ENCODE results near the gene ILF3. TPM values are rescaled to one million over a fixed set of nuclear protein-coding genes. Genes with fewer than 3 reads are reported as not detected.

Gene ILF3
- total and polyA plus RNA-seq, 12 donors: 75.0 to 254 (median 184) TPM

GRCh38 chr19:10677751-10678150 is 23.6 kb downstream of the ILF3 start:
- TF ChIP-seq POLR2A (IDR thresholded peaks at IDR 0.05): no peak
- intact Hi-C loops (cut with DNase I): no loop called here
- 82 to 96% (median 86%) methylated on average over 13 of the region's 13 CpGs for WGBS, 4 donors
- peaks cover 0 to 2% of the 10 kb centered on the region in 2 donors for H3K4me1 ChIP-seq (replicated peaks in 1 of 2)
- H3K9me3 ChIP-seq (replicated peaks in 1 of 3): no peaks in the 10 kb centered on the region
- H3K4me3 ChIP-seq: no peak overlapping the region
- H3K36me3 ChIP-seq (replicated peaks in 1 of 2): peaks cover 0 to 82% of the 10 kb centered on the region in 2 donors
- no peaks in the 10 kb centered on the region for H3K27me3 ChIP-seq
- no peak for DNase-seq
- no peak overlapping the region for H3K27ac ChIP-seq

- no peaks in the 10 kb centered on the region for H3K27me3 ChIP-seq
- WGBS, 4 donors: 78 to 91% (median 85%) methylated on average over 8 to 12 of the region's 12 CpGs
- H3K36me3 ChIP-seq (replicated peaks in 1 of 2): peaks cover 0 to 84% of the 10 kb centered on the region in 2 donors
- TF ChIP-seq POLR2A (IDR thresholded peaks at IDR 0.05) (no peak), CTCF (IDR thresholded peaks at IDR 0.05) (no peak)
- H3K9me3 ChIP-seq (replicated peaks in 1 of 3): no peaks in the 10 kb centered on the region
- H3K4me3 ChIP-seq: no peak overlapping the region
- intact Hi-C loops (cut with DNase I): no loop called here
- DNase-seq: no peak
- H3K27ac ChIP-seq: no peak overlapping the region
- H3K4me1 ChIP-seq (replicated peaks in 1 of 2): no peaks in the 10 kb centered on the region
Measured at GRCh38 chr19:10678813-10679212, 24.7 kb downstream of the ILF3 start.

GRCh38 chr19:10679743-10680142 is 25.6 kb downstream of the ILF3 start:
- Histone ChIP-seq H3K27me3 (no peaks in the 10 kb centered on the region), H3K4me1 (replicated peaks in 1 of 2) (no peaks in the 10 kb centered on the region), H3K4me3 (no peak overlapping the region), H3K9me3 (replicated peaks in 1 of 3) (no peaks in the 10 kb centered on the region), H3K36me3 (replicated peaks in 1 of 2) (peaks cover 0 to 91% of the 10 kb centered on the region in 2 donors), H3K27ac (no peak overlapping the region)
- intact Hi-C loops (cut with DNase I): no loop called here
- WGBS, 4 donors: 86 to 92% (median 89%) methylated on average over 7 to 18 of the region's 18 CpGs
- TF ChIP-seq CTCF (IDR thresholded peaks at IDR 0.05): no peak
- no peak for TF ChIP-seq POLR2A (IDR thresholded peaks at IDR 0.05)
- DNase-seq: no peak

GRCh38 chr19:10680545-10681135 is 26.5 kb downstream of the ILF3 start:
- WGBS, 4 donors: 85 to 91% (median 89%) methylated on average over 10 to 15 of the region's 15 CpGs
- Histone ChIP-seq H3K36me3 (replicated peaks in 1 of 2) (peaks cover 0 to 90% of the 10 kb centered on the region in 2 donors), H3K4me3 (no peak overlapping the region), H3K4me1 (replicated peaks in 1 of 2) (no peaks in the 10 kb centered on the region), H3K27ac (no peak overlapping the region), H3K9me3 (replicated peaks in 1 of 3) (no peaks in the 10 kb centered on the region), H3K27me3 (no peaks in the 10 kb centered on the region)
- intact Hi-C loops (cut with DNase I): no loop called here
- DNase-seq: no peak
- TF ChIP-seq POLR2A (IDR thresholded peaks at IDR 0.05) (no peak), CTCF (IDR thresholded peaks at IDR 0.05) (no peak)

GRCh38 chr19:10681658-10682057 is 27.5 kb downstream of the ILF3 start:
- Histone ChIP-seq H3K9me3 (replicated peaks in 1 of 3) (no peaks in the 10 kb centered on the region), H3K36me3 (replicated peaks in 1 of 2) (peaks cover 0 to 94% of the 10 kb centered on the region in 2 donors), H3K27me3 (no peaks in the 10 kb centered on the region), H3K4me3 (no peak overlapping the region), H3K27ac (no peak overlapping the region), H3K4me1 (replicated peaks in 1 of 2) (no peaks in the 10 kb centered on the region)
- DNase-seq: no peak
- intact Hi-C loops (cut with DNase I): no loop called here
- TF ChIP-seq CTCF (IDR thresholded peaks at IDR 0.05) (no peak), POLR2A (IDR thresholded peaks at IDR 0.05) (no peak)
- WGBS, 4 donors: 70 to 94% (median 81%) methylated on average over 1 to 4 of the region's 4 CpGs

Measured in adrenal gland (tissue), 12 donors.